ENCODE results near the gene ASIC2. TPM values are rescaled to one million over a fixed set of nuclear protein-coding genes. Genes with fewer than 3 reads are reported as not detected.

The ASIC2 gene
- total and polyA plus RNA-seq, 2 donors (not counting 1 experiment from before 2014, with no cell fraction given) = not detected

DNA sequence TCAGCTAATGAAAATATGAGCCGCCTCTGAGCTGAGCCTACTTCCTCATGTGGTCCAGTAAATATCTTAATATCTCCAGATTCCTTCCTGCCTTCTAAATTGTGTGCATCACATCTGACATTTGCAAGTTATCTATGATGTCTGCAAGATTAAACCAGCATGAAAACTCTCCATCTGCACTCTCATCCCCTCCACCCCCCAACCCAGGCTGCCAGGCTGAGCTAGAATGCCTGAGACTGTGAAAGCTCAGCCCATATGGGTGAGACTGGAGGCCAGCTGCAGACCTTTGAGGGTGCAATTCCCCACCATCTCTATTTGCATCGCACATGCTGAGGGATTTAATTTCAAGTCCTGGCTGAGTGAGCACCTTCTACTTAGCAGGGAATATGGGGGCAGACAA is 82.8 kb downstream of the ASIC2 start:
- Histone ChIP-seq H3K9me3 (ENCODE audit: control extremely low read depth in 1 of 3, control insufficient read depth in 2 of 3, insufficient read depth in 1 of 3, low read length in 2 of 3) (no peaks in the 10 kb centered on the region), H3K4me2 (replicated peaks; ENCODE audit: low read depth, low read length, poor library complexity, severe bottlenecking) (no peak overlapping the region), H3K4me1 (ENCODE audit: control insufficient read depth in 2 of 2, insufficient read depth in 2 of 2, low read length in 2 of 2) (no peaks in the 10 kb centered on the region), H3K79me2 (ENCODE audit: control insufficient read depth, insufficient read depth, low read length) (no peaks in the 10 kb centered on the region), H3K27me3 (replicated peaks in 1 of 4; ENCODE audit: control extremely low read depth in 1 of 4, control insufficient read depth in 3 of 4, insufficient read depth in 4 of 4, low read length in 3 of 4) (peaks cover 0 to 3% (median 0%) of the 10 kb centered on the region in 4 experiments), H3K4me3 (ENCODE audit: control extremely low read depth in 1 of 5, extremely low read depth in 1 of 5, insufficient read depth in 1 of 5, low read depth in 2 of 5, low read length in 4 of 5) (no peak overlapping the region), H4K20me1 (ENCODE audit: control insufficient read depth, insufficient read depth, low read length, poor library complexity, severe bottlenecking) (no peaks in the 10 kb centered on the region), H3K27ac (ENCODE audit: low read length in 2 of 2) (no peak overlapping the region), H2AFZ (ENCODE audit: insufficient read depth, low read depth, low read length, poor library complexity, severe bottlenecking) (no peak overlapping the region), H3K36me3 (replicated peaks in 1 of 2; ENCODE audit: control extremely low read depth in 1 of 2, control insufficient read depth in 1 of 2, extremely low read depth in 1 of 2, insufficient read depth in 2 of 2, low read length in 1 of 2) (no peaks in the 10 kb centered on the region), H3K9ac (ENCODE audit: low read length) (no peak overlapping the region)
- H3K4me3 Mint-ChIP-seq = no peak overlapping the region
- no peak for ATAC-seq (ENCODE audit: low read depth)
- H3K4me1 Mint-ChIP-seq = no peaks in the 10 kb centered on the region
- ChIA-PET CTCF (no interaction called here), POLR2A (no interaction called here)
- TF ChIP-seq CTCF (IDR thresholded peaks at IDR 0.05) (no peak), EZH2 (IDR thresholded peaks at IDR 0.05; ENCODE audit: borderline replicate concordance, insufficient read depth, low read depth, low read length, poor library complexity, severe bottlenecking) (no peak)
- H3K27ac Mint-ChIP-seq = no peak overlapping the region
- intact Hi-C loops (cut with micrococcal nuclease) = no loop called here
- 67% methylated on average over 2 of the region's 2 CpGs for WGBS (ENCODE audit: insufficient coverage)
- peaks cover 17% of the 10 kb centered on the region for H3K27me3 Mint-ChIP-seq
- H3K9me3 Mint-ChIP-seq (ENCODE audit: insufficient read depth) = no peaks in the 10 kb centered on the region
- DNase-seq = no peak

DNA sequence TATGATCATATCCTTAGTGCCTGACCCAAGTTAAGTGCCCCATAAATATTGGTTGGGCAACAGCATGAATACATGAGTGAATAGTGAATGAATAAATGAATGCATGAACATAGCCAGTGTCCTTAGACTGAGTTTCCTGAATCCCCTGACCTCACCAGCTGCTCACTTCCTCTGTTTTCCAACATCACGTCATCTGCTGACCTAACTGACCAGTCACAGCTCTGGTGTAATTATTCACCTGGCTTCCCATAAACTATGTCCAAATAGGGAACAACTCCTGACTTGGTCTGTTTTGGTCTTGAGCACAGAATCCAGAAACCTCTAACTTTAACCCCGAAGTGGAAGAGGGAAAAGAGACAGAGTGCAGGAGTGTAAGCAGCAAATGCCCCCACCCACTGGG is 83.4 kb downstream of the ASIC2 start:
- Mint-ChIP-seq H3K4me1 (no peaks in the 10 kb centered on the region), H3K4me3 (no peak overlapping the region), H3K27me3 (peaks cover 17% of the 10 kb centered on the region), H3K27ac (no peak overlapping the region), H3K9me3 (ENCODE audit: insufficient read depth) (no peaks in the 10 kb centered on the region)
- intact Hi-C loops (cut with micrococcal nuclease) = no loop called here
- DNase-seq = no peak
- no peak overlapping the region for H3K9ac ChIP-seq (ENCODE audit: low read length)
- no peak overlapping the region for H3K4me3 ChIP-seq (ENCODE audit: control extremely low read depth in 1 of 5, extremely low read depth in 1 of 5, insufficient read depth in 1 of 5, low read depth in 2 of 5, low read length in 4 of 5)
- 40% methylated on average over 2 of the region's 2 CpGs for WGBS (ENCODE audit: insufficient coverage)
- ATAC-seq (ENCODE audit: low read depth) = no peak
- no peaks in the 10 kb centered on the region for H3K9me3 ChIP-seq (ENCODE audit: control extremely low read depth in 1 of 3, control insufficient read depth in 2 of 3, insufficient read depth in 1 of 3, low read length in 2 of 3)
- no peak overlapping the region for H3K4me2 ChIP-seq (replicated peaks; ENCODE audit: low read depth, low read length, poor library complexity, severe bottlenecking)
- no peaks in the 10 kb centered on the region for H4K20me1 ChIP-seq (ENCODE audit: control insufficient read depth, insufficient read depth, low read length, poor library complexity, severe bottlenecking)
- H3K4me1 ChIP-seq (ENCODE audit: control insufficient read depth in 2 of 2, insufficient read depth in 2 of 2, low read length in 2 of 2) = no peaks in the 10 kb centered on the region
- peaks cover 0 to 3% (median 0%) of the 10 kb centered on the region in 4 experiments for H3K27me3 ChIP-seq (replicated peaks in 1 of 4; ENCODE audit: control extremely low read depth in 1 of 4, control insufficient read depth in 3 of 4, insufficient read depth in 4 of 4, low read length in 3 of 4)
- TF ChIP-seq CTCF (IDR thresholded peaks at IDR 0.05) (no peak), EZH2 (IDR thresholded peaks at IDR 0.05; ENCODE audit: borderline replicate concordance, insufficient read depth, low read depth, low read length, poor library complexity, severe bottlenecking) (no peak)
- H3K36me3 ChIP-seq (replicated peaks in 1 of 2; ENCODE audit: control extremely low read depth in 1 of 2, control insufficient read depth in 1 of 2, extremely low read depth in 1 of 2, insufficient read depth in 2 of 2, low read length in 1 of 2) = no peaks in the 10 kb centered on the region
- no peak overlapping the region for H2AFZ ChIP-seq (ENCODE audit: insufficient read depth, low read depth, low read length, poor library complexity, severe bottlenecking)
- no peak overlapping the region for H3K27ac ChIP-seq (ENCODE audit: low read length in 2 of 2)
- ChIA-PET POLR2A (no interaction called here), CTCF (no interaction called here)
- H3K79me2 ChIP-seq (ENCODE audit: control insufficient read depth, insufficient read depth, low read length) = no peaks in the 10 kb centered on the region
